ENCODE results near the gene DHX35.

Gene DHX35

GRCh38 chr20:39069976-39070375 lies 107.8 kb downstream of the DHX35 start:
- no peak for DNase-seq

- DNase-seq = no peak
These were observed 108.5 kb downstream of the DHX35 start for GRCh38 chr20:39070484-39071231.

- no peak for DNase-seq
These were observed 110.0 kb downstream of the DHX35 start for GRCh38 chr20:39072132-39072531.

GRCh38 chr20:39072653-39073052 lies 110.5 kb downstream of the DHX35 start:
- no peak for DNase-seq

GRCh38 chr20:39075731-39076130 lies 113.6 kb downstream of the DHX35 start:
- DNase-seq = no peak

GRCh38 chr20:39076958-39077357 lies 114.8 kb downstream of the DHX35 start:
- DNase-seq = no peak

GRCh38 chr20:39080326-39080725 lies 118.2 kb downstream of the DHX35 start:
- no peak for DNase-seq

- peak; percentile 76 for DNase-seq
These were observed 119.1 kb downstream of the DHX35 start for GRCh38 chr20:39081255-39081654.

GRCh38 chr20:39082622-39083398 lies 120.7 kb downstream of the DHX35 start:
- DNase-seq = no peak

GRCh38 chr20:39083761-39084160 lies 121.6 kb downstream of the DHX35 start:
- no peak for DNase-seq

GRCh38 chr20:39089029-39089428 lies 126.9 kb downstream of the DHX35 start:
- DNase-seq = no peak

Measured in NCI-H2171 treated with DMSO at 0.1 percent for 48 hours (cell line).